Parathyroid adenoma (tissue), 2 donors: ENCODE measurements around the gene VWA8.

Experiments
- H2AFZ ChIP-seq: fragments of 300-600 bp; sonication (generic); one replicate; pipeline ENCODE4 v1.7.0; 2017; ENCODE audit warnings: antibody characterized with exemption, mild to moderate bottlenecking
- H3K27ac ChIP-seq: fragments of 300-600 bp; sonication (generic); one replicate; pipeline ENCODE4 v1.7.0; 2017
- H3K27me3 ChIP-seq: fragments of 300-600 bp; sonication (generic); one replicate; pipeline ENCODE4 v1.7.0; 2017; ENCODE audit warnings: low read length; ENCODE audit not compliant: control insufficient read depth, insufficient read depth
- H3K36me3 ChIP-seq: fragments of 300-600 bp; sonication (generic); one replicate; pipeline ENCODE4 v1.7.0; 2017; ENCODE audit warnings: low read length; ENCODE audit not compliant: control insufficient read depth, insufficient read depth
- H3K4me1 ChIP-seq: fragments of 300-600 bp; sonication (generic); one replicate; pipeline ENCODE4 v1.7.0; 2017; ENCODE audit warnings: control low read depth
- H3K4me2 ChIP-seq: fragments of 300-600 bp; sonication (generic); one replicate; pipeline ENCODE4 v1.7.0; 2017; ENCODE audit warnings: low read length
- H3K4me3 ChIP-seq: fragments of 300-600 bp; sonication (generic); one replicate; pipeline ENCODE4 v1.7.0; 2017; ENCODE audit warnings: low read depth, low read length
- H3K79me2 ChIP-seq: fragments of 300-600 bp; sonication (generic); one replicate; pipeline ENCODE4 v1.7.0; 2017; ENCODE audit warnings: control low read depth
- H3K9ac ChIP-seq: fragments of 300-600 bp; sonication (generic); one replicate; pipeline ENCODE4 v1.7.0; 2017; ENCODE audit warnings: mild to moderate bottlenecking
- H3K9me3 ChIP-seq: fragments of 300-600 bp; sonication (generic); one replicate; pipeline ENCODE4 v1.7.0; 2017; ENCODE audit warnings: low read length; ENCODE audit not compliant: control insufficient read depth
- CTCF ChIP-seq: fragments of 300-600 bp; sonication (generic); IDR thresholded peaks from one replicate; pipeline ENCODE4 v1.7.0; 2017; ENCODE audit warnings: antibody characterized with exemption, mild to moderate bottlenecking
- donor health status: primary hyperparathyroidism.

Gene VWA8

GRCh38 chr13:41634407-41634806 is 326.5 kb downstream of the VWA8 start:
- H3K79me2 ChIP-seq = no peaks in the 10 kb centered on the region
- no peak overlapping the region for H3K27ac ChIP-seq
- no peak for TF ChIP-seq CTCF

GRCh38 chr13:41633776-41634175 is 327.1 kb downstream of the VWA8 start:
- no peaks in the 10 kb centered on the region for H3K9me3 ChIP-seq
- no peak for TF ChIP-seq CTCF
- no peaks in the 10 kb centered on the region for H3K36me3 ChIP-seq
- no peaks in the 10 kb centered on the region for H3K27me3 ChIP-seq
- no peaks in the 10 kb centered on the region for H3K4me1 ChIP-seq
- no peaks in the 10 kb centered on the region for H3K79me2 ChIP-seq
- H3K4me2 ChIP-seq = no peak overlapping the region
- H3K9ac ChIP-seq = no peak overlapping the region
- no peak overlapping the region for H3K27ac ChIP-seq
- H3K4me3 ChIP-seq = no peak overlapping the region
- H2AFZ ChIP-seq = no peak overlapping the region

More at GRCh38 chr13:41634407-41634806, 326.5 kb downstream of the VWA8 start:
- Histone ChIP-seq H2AFZ (no peak overlapping the region), H3K4me2 (no peak overlapping the region), H3K4me3 (no peak overlapping the region), H3K9ac (no peak overlapping the region), H3K27me3 (no peaks in the 10 kb centered on the region), H3K4me1 (no peaks in the 10 kb centered on the region), H3K36me3 (no peaks in the 10 kb centered on the region), H3K9me3 (no peaks in the 10 kb centered on the region)

GRCh38 chr13:41631296-41631965 is 329.5 kb downstream of the VWA8 start:
- Histone ChIP-seq H2AFZ (no peak overlapping the region), H3K27me3 (no peaks in the 10 kb centered on the region), H3K4me1 (no peaks in the 10 kb centered on the region), H3K9me3 (no peaks in the 10 kb centered on the region), H3K79me2 (no peaks in the 10 kb centered on the region), H3K9ac (no peak overlapping the region), H3K27ac (no peak overlapping the region), H3K4me3 (no peak overlapping the region), H3K36me3 (no peaks in the 10 kb centered on the region), H3K4me2 (no peak overlapping the region)
- TF ChIP-seq CTCF = no peak

- no peak overlapping the region for H3K9ac ChIP-seq
- no peak for TF ChIP-seq CTCF
- H3K9me3 ChIP-seq = no peaks in the 10 kb centered on the region
- no peak overlapping the region for H3K27ac ChIP-seq
- H3K79me2 ChIP-seq = no peaks in the 10 kb centered on the region
- no peak overlapping the region for H3K4me2 ChIP-seq
- no peak overlapping the region for H3K4me3 ChIP-seq
- no peaks in the 10 kb centered on the region for H3K27me3 ChIP-seq
- H3K36me3 ChIP-seq = no peaks in the 10 kb centered on the region
- H3K4me1 ChIP-seq = no peaks in the 10 kb centered on the region
- H2AFZ ChIP-seq = no peak overlapping the region
Observed at GRCh38 chr13:41627425-41627824, 333.5 kb downstream of the VWA8 start.

GRCh38 chr13:41624041-41624440 is 336.9 kb downstream of the VWA8 start:
- Histone ChIP-seq H3K27ac (no peak overlapping the region), H3K4me1 (no peaks in the 10 kb centered on the region)
- TF ChIP-seq CTCF = no peak

More at GRCh38 chr13:41624041-41624440, 336.9 kb downstream of the VWA8 start:
- Histone ChIP-seq H3K4me3 (no peak overlapping the region), H3K36me3 (no peaks in the 10 kb centered on the region), H3K27me3 (no peaks in the 10 kb centered on the region), H3K9me3 (no peaks in the 10 kb centered on the region), H3K9ac (no peak overlapping the region), H3K79me2 (no peaks in the 10 kb centered on the region), H2AFZ (no peak overlapping the region), H3K4me2 (no peak overlapping the region)
